H9 (cell line): ENCODE data around the gene TTC7B. TPM values are rescaled to one million over a fixed set of nuclear protein-coding genes. Genes with fewer than 3 reads are reported as not detected.

Experiments used
- DNase-seq: peaks from one replicate; pipeline ENCODE4 v3.0.0-alpha.2; 2017
- H2AFZ ChIP-seq: one replicate; pipeline ENCODE4 v1.6.1; 2013; ENCODE audit warnings: mild to moderate bottlenecking, low read length, control low read depth, moderate library complexity
- H2AK5ac ChIP-seq: 2 replicates; pipeline ENCODE4 v1.6.1; 2013; ENCODE audit warnings: low read length, control low read depth, mixed read lengths; ENCODE audit not compliant: insufficient read length
- H2BK120ac ChIP-seq: one replicate; pipeline ENCODE4 v1.6.1; 2013; ENCODE audit warnings: low read depth, mild to moderate bottlenecking, low read length, control low read depth, inconsistent platforms; ENCODE audit not compliant: poor library complexity, severe bottlenecking
- H2BK12ac ChIP-seq: 2 replicates; pipeline ENCODE4 v1.6.1; 2013; ENCODE audit warnings: low read length, control low read depth, mixed read lengths, low read depth; ENCODE audit not compliant: insufficient read length
- H2BK15ac ChIP-seq: 2 replicates; pipeline ENCODE4 v1.6.1; 2013; ENCODE audit warnings: low read depth, low read length, control low read depth
- H2BK20ac ChIP-seq: one replicate; pipeline ENCODE4 v1.6.1; 2013; ENCODE audit warnings: low read depth, mild to moderate bottlenecking, low read length, control low read depth, inconsistent platforms; ENCODE audit not compliant: poor library complexity, severe bottlenecking
- H2BK5ac ChIP-seq: 2 replicates; pipeline ENCODE4 v1.6.1; 2013; ENCODE audit warnings: low read length, control low read depth, mixed read lengths; ENCODE audit not compliant: insufficient read length
- H3K14ac ChIP-seq: 2 replicates; pipeline ENCODE4 v1.6.1; 2013; ENCODE audit warnings: low read length, control low read depth; ENCODE audit not compliant: insufficient read depth
- H3K18ac ChIP-seq: 2 replicates; pipeline ENCODE4 v1.6.1; 2013; ENCODE audit warnings: low read depth, mild to moderate bottlenecking, mixed read lengths, low read length, control low read depth; ENCODE audit not compliant: insufficient read length
- H3K23ac ChIP-seq: 2 replicates; pipeline ENCODE4 v1.6.1; 2013; ENCODE audit warnings: low read length, control low read depth, mixed read lengths, low read depth; ENCODE audit not compliant: insufficient read length
- H3K23me2 ChIP-seq: 2 replicates; pipeline ENCODE4 v1.6.1; 2013; ENCODE audit warnings: low read depth, mild to moderate bottlenecking, mixed read lengths, low read length, control low read depth; ENCODE audit not compliant: insufficient read length, poor library complexity, severe bottlenecking
- H3K27ac ChIP-seq: 2 replicates; pipeline ENCODE4 v1.5.1; 2013; ENCODE audit warnings: low read length, control low read depth, mixed read lengths, low read depth; ENCODE audit not compliant: insufficient read length
- H3K27me3 ChIP-seq: 2 replicates; pipeline ENCODE4 v1.6.1; 2013; ENCODE audit warnings: low read length, control low read depth, inconsistent platforms; ENCODE audit not compliant: insufficient read depth
- H3K4ac ChIP-seq: 2 replicates; pipeline ENCODE4 v1.6.1; 2013; ENCODE audit warnings: low read depth, mild to moderate bottlenecking, control low read depth, inconsistent platforms, low read length, moderate library complexity
- H3K4me1 ChIP-seq: 2 replicates; pipeline ENCODE4 v1.6.1; 2013; ENCODE audit warnings: low read length, control low read depth, inconsistent platforms; ENCODE audit not compliant: insufficient read depth
- H3K4me2 ChIP-seq: 2 replicates; pipeline ENCODE4 v1.6.1; 2013; ENCODE audit warnings: low read length, control low read depth, mixed read lengths; ENCODE audit not compliant: insufficient read length, insufficient read depth
- H3K56ac ChIP-seq: 2 replicates; pipeline ENCODE4 v1.6.1; 2013; ENCODE audit warnings: low read depth, mild to moderate bottlenecking, mixed read lengths, low read length, control low read depth; ENCODE audit not compliant: insufficient read length
- H3K79me1 ChIP-seq: 2 replicates; pipeline ENCODE4 v1.6.1; 2013; ENCODE audit warnings: low read depth, mild to moderate bottlenecking, moderate library complexity, low read length, control low read depth, inconsistent platforms; ENCODE audit not compliant: insufficient read depth, poor library complexity, severe bottlenecking
- H3K79me2 ChIP-seq: 2 replicates; pipeline ENCODE4 v1.6.1; 2013; ENCODE audit warnings: low read length, control low read depth, inconsistent platforms; ENCODE audit not compliant: insufficient read depth
- H3K9ac ChIP-seq: 2 replicates; pipeline ENCODE4 v1.6.1; 2013; ENCODE audit warnings: low read length, control low read depth, mixed read lengths; ENCODE audit not compliant: insufficient read length; ENCODE audit errors: extremely low read depth
- H3K9me3 ChIP-seq: one replicate; pipeline ENCODE4 v1.6.1; 2013; ENCODE audit warnings: low read depth, low read length, inconsistent platforms; ENCODE audit not compliant: control insufficient read depth
- H3T11ph ChIP-seq: one replicate; pipeline ENCODE4 v1.6.1; 2013; ENCODE audit warnings: mild to moderate bottlenecking, low read length, control low read depth, inconsistent platforms
- H4K20me1 ChIP-seq: one replicate; pipeline ENCODE4 v1.6.1; 2013; ENCODE audit not compliant: control insufficient read depth, insufficient read length, insufficient read depth
- H4K5ac ChIP-seq: 2 replicates; pipeline ENCODE4 v1.6.1; 2013; ENCODE audit warnings: low read depth, mild to moderate bottlenecking, mixed read lengths, low read length, control low read depth; ENCODE audit not compliant: insufficient read length
- H4K8ac ChIP-seq: replicated peaks from 2 replicates; pipeline ENCODE4 v1.6.1; 2013; ENCODE audit warnings: low read length, control low read depth, mixed read lengths, low read depth; ENCODE audit not compliant: insufficient read length
- H4K91ac ChIP-seq: 2 replicates; pipeline ENCODE4 v1.6.1; 2013; ENCODE audit warnings: low read depth, mild to moderate bottlenecking, moderate library complexity, mixed read lengths, low read length, control low read depth; ENCODE audit not compliant: insufficient read length
- H3K27ac Mint-ChIP-seq, 3 experiments: 2 replicates in 2 of 3; 3 replicates in 1 of 3; pipeline ENCODE4 v1.8.0; 2020 to 2021; ENCODE audit warnings: mixed read lengths in 3 of 3, mild to moderate bottlenecking in 1 of 3, moderate library complexity in 1 of 3
- H3K27me3 Mint-ChIP-seq: 2 replicates; pipeline ENCODE4 v1.8.0; 2021; ENCODE audit warnings: low read depth, mild to moderate bottlenecking, moderate library complexity, mixed read lengths
- H3K36me3 Mint-ChIP-seq, 3 experiments: 2 replicates in 2 of 3; 3 replicates in 1 of 3; pipeline ENCODE4 v1.8.0; 2020 to 2021; ENCODE audit warnings: low read depth in 3 of 3, mixed read lengths in 3 of 3; ENCODE audit not compliant: insufficient read depth in 1 of 3
- H3K4me1 Mint-ChIP-seq, 2 experiments: 2 replicates each; pipeline ENCODE4 v1.8.0; 2020; ENCODE audit warnings: mixed read lengths in 2 of 2
- H3K4me3 Mint-ChIP-seq, 2 experiments: 2 replicates in 1 of 2; 3 replicates in 1 of 2; pipeline ENCODE4 v1.8.0; 2020 to 2021; ENCODE audit warnings: mild to moderate bottlenecking in 2 of 2, mixed read lengths in 2 of 2, moderate library complexity in 1 of 2
- H3K9me3 Mint-ChIP-seq, 2 experiments: 2 replicates in 1 of 2; 3 replicates in 1 of 2; pipeline ENCODE4 v1.8.0; 2020; ENCODE audit warnings: mild to moderate bottlenecking in 2 of 2, mixed read lengths in 2 of 2, moderate library complexity in 1 of 2
- WGBS: extraction: QIAGEN DNeasy Blood & Tissue Kit; methylation state at CpG from one replicate; pipeline ENCODE4 v1.1.7; 2013; ENCODE audit warnings: missing lambda C conversion rate, low lambda C conversion rate, mixed read lengths; ENCODE audit not compliant: insufficient read length; ENCODE audit errors: extremely low coverage; 5-methylcytosine and 5-hydroxymethylcytosine counted together
- total RNA-seq: library from RNA; stranded (reverse); gene quantifications from 2 replicates; pipeline ENCODE4 v1.2.1, GENCODE V29; 2021
- TF ChIP-seq, protein P1 (sequence below): fragments of 200-600 bp; sonication (generic); conservative IDR thresholded peaks from 3 replicates; pipeline ENCODE4 v1.8.0; 2021; ENCODE audit warnings: antibody characterized with exemption, mild to moderate bottlenecking

The TTC7B gene
- total RNA-seq, 1 experiment from 2014 or later, result 33.7 TPM

DNA sequence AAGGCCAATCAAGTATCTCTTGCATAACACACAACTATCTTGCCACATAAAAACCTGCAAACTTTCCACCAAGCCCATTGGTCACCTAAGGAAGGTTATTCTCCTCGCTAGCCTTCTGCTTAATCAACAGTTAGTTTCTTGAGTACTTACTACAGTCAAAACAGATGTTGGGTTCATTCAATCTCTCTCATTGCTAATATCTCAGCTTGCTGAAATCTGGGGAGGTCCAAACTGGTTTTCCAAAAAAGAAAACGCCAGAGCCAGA, 74.6 kb downstream of the TTC7B start:
- no peaks in the 10 kb centered on the region for H3K79me2 ChIP-seq
- H3K4me2 ChIP-seq, result no peak overlapping the region
- WGBS, result no CpG with 5 or more reads among the region's 2 CpGs
- no peak overlapping the region for H3K9ac ChIP-seq
- no peaks in the 10 kb centered on the region for H3K79me1 ChIP-seq
- H2BK20ac ChIP-seq, result no peak overlapping the region
- no peaks in the 10 kb centered on the region; a peak in 1 of 7 replicates for H3K36me3 Mint-ChIP-seq
- no peaks in the 10 kb centered on the region for H3K27me3 ChIP-seq
- H4K8ac ChIP-seq, result no peak overlapping the region
- H4K20me1 ChIP-seq, result no peaks in the 10 kb centered on the region
- TF ChIP-seq, protein P1, sequence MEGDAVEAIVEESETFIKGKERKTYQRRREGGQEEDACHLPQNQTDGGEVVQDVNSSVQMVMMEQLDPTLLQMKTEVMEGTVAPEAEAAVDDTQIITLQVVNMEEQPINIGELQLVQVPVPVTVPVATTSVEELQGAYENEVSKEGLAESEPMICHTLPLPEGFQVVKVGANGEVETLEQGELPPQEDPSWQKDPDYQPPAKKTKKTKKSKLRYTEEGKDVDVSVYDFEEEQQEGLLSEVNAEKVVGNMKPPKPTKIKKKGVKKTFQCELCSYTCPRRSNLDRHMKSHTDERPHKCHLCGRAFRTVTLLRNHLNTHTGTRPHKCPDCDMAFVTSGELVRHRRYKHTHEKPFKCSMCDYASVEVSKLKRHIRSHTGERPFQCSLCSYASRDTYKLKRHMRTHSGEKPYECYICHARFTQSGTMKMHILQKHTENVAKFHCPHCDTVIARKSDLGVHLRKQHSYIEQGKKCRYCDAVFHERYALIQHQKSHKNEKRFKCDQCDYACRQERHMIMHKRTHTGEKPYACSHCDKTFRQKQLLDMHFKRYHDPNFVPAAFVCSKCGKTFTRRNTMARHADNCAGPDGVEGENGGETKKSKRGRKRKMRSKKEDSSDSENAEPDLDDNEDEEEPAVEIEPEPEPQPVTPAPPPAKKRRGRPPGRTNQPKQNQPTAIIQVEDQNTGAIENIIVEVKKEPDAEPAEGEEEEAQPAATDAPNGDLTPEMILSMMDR, result no peak
- H3K4me1 Mint-ChIP-seq, result peaks cover 10 to 14% of the 10 kb centered on the region in 2 experiments
- no peak overlapping the region for H2BK12ac ChIP-seq
- no peaks in the 10 kb centered on the region for H3K23me2 ChIP-seq
- H3K18ac ChIP-seq, result no peak overlapping the region
- H3K4ac ChIP-seq, result no peak overlapping the region
- no peak overlapping the region for H2BK15ac ChIP-seq
- H3K56ac ChIP-seq, result no peak overlapping the region
- H4K91ac ChIP-seq, result no peak overlapping the region
- H3K4me1 ChIP-seq, result no peaks in the 10 kb centered on the region
- no peak overlapping the region for H2AFZ ChIP-seq
- no peaks in the 10 kb centered on the region for H3K9me3 ChIP-seq
- no peaks in the 10 kb centered on the region; the same call in 1 of the 2 replicates for H3K27me3 Mint-ChIP-seq
- no peak overlapping the region for H2AK5ac ChIP-seq
- H2BK120ac ChIP-seq, result no peak overlapping the region
- no peak overlapping the region for H3T11ph ChIP-seq
- H2BK5ac ChIP-seq, result no peak overlapping the region
- H3K27ac Mint-ChIP-seq, result no peak overlapping the region
- H3K9me3 Mint-ChIP-seq, result no peaks in the 10 kb centered on the region
- DNase-seq, result no peak
- H3K23ac ChIP-seq, result no peak overlapping the region
- no peak overlapping the region for H3K27ac ChIP-seq
- H3K4me3 Mint-ChIP-seq, result no peak overlapping the region
- no peak overlapping the region for H4K5ac ChIP-seq
- H3K14ac ChIP-seq, result no peak overlapping the region
